Neural cell (in vitro differentiated cells): Measurements from ENCODE around the gene ZNF783. TPM values are rescaled to one million over a fixed set of nuclear protein-coding genes. Genes with fewer than 3 reads are reported as not detected.

Experiments used
- H2AFZ ChIP-seq: fragments of 200-600, 300-800 bp; sonication (generic), shearing (Covaris generic); 2 replicates; pipeline ENCODE4 v1.6.0; 2014; ENCODE audit warnings: low read depth, mild to moderate bottlenecking, antibody characterized with exemption, low read length, moderate library complexity
- H3F3A ChIP-seq: fragments of 200-600 bp; shearing (Covaris generic); 2 replicates; pipeline ENCODE4 v1.6.1; 2016; ENCODE audit warnings: mild to moderate bottlenecking, moderate library complexity, mixed read lengths, antibody characterized with exemption, low read length; ENCODE audit not compliant: insufficient read depth, poor library complexity, severe bottlenecking
- H3K27ac ChIP-seq: fragments of 200-600, 300-800 bp; sonication (generic), shearing (Covaris generic); 2 replicates; pipeline ENCODE4 v1.5.1; 2014; ENCODE audit warnings: mild to moderate bottlenecking, low read length, moderate library complexity
- H3K27me3 ChIP-seq: fragments of 300-800, 200-600 bp; sonication (generic), shearing (Covaris generic); 2 replicates; pipeline ENCODE4 v1.6.0; 2014; ENCODE audit warnings: mild to moderate bottlenecking, low read depth, low read length, moderate library complexity; ENCODE audit not compliant: insufficient read depth
- H3K36me3 ChIP-seq: fragments of 300-800, 200-600 bp; sonication (generic), shearing (Covaris generic); 2 replicates; pipeline ENCODE4 v1.5.1; 2014; ENCODE audit warnings: mild to moderate bottlenecking, antibody characterized with exemption, low read length, moderate library complexity; ENCODE audit not compliant: insufficient read depth
- H3K4me2 ChIP-seq: fragments of 300-800, 200-600 bp; sonication (generic), shearing (Covaris generic); 2 replicates; pipeline ENCODE4 v1.6.0; 2014; ENCODE audit warnings: mild to moderate bottlenecking, low read length
- H3K4me3 ChIP-seq: fragments of 300-800, 200-600 bp; sonication (generic), shearing (Covaris generic); 2 replicates; pipeline ENCODE4 v1.5.1; 2014; ENCODE audit warnings: mild to moderate bottlenecking, low read length, moderate library complexity
- H3K79me2 ChIP-seq: fragments of 200-600 bp; shearing (Covaris generic); replicated peaks from 2 replicates; pipeline ENCODE4 v1.6.0; 2014; ENCODE audit warnings: mild to moderate bottlenecking, low read length, moderate library complexity; ENCODE audit not compliant: insufficient read depth
- H3K9ac ChIP-seq: fragments of 300-800, 200-600 bp; sonication (generic), shearing (Covaris generic); 2 replicates; pipeline ENCODE4 v1.6.1; 2016; ENCODE audit warnings: mild to moderate bottlenecking, low read length, mixed read lengths
- H3K9me2 ChIP-seq: fragments of 200-600 bp; shearing (Covaris generic); 2 replicates; pipeline ENCODE4 v1.6.1; 2016; ENCODE audit warnings: mild to moderate bottlenecking, low read length, mixed read lengths; ENCODE audit not compliant: insufficient read depth
- H3K9me3 ChIP-seq: fragments of 200-600, 300-800 bp; sonication (generic), shearing (Covaris generic); 2 replicates; pipeline ENCODE4 v1.6.1; 2016; ENCODE audit warnings: mild to moderate bottlenecking, mixed run types, low read length, moderate library complexity, mixed read lengths
- H4K20me1 ChIP-seq: fragments of 200-600 bp; shearing (Covaris generic); 2 replicates; pipeline ENCODE4 v1.6.1; 2016; ENCODE audit warnings: mild to moderate bottlenecking, mixed run types; ENCODE audit not compliant: insufficient read depth
- EP300 ChIP-seq: fragments of 450-650 bp; conservative IDR thresholded peaks from 2 replicates; pipeline ENCODE4 v1.6.1; 2014; ENCODE audit warnings: antibody characterized with exemption, mild to moderate bottlenecking, moderate library complexity; ENCODE audit not compliant: poor library complexity, severe bottlenecking
- EZH2 ChIP-seq: fragments of 200-600, 300-800 bp; shearing (Covaris generic), sonication (generic); IDR thresholded peaks from 2 replicates; pipeline ENCODE4 v1.6.1; 2014; ENCODE audit warnings: antibody characterized with exemption, low read length, borderline replicate concordance, mild to moderate bottlenecking; ENCODE audit not compliant: insufficient read depth, poor library complexity, severe bottlenecking
- MXI1 ChIP-seq: fragments of 450-650 bp; conservative IDR thresholded peaks from 2 replicates; pipeline ENCODE4 v1.6.1; 2014; ENCODE audit warnings: antibody characterized with exemption, mild to moderate bottlenecking; ENCODE audit not compliant: poor library complexity, severe bottlenecking
- POLR2AphosphoS5 ChIP-seq: IDR thresholded peaks from 2 replicates; pipeline ENCODE4 v1.6.1; 2012
- RAD21 ChIP-seq: fragments of 450-650 bp; conservative IDR thresholded peaks from 2 replicates; pipeline ENCODE4 v1.6.1; 2014; ENCODE audit warnings: antibody characterized with exemption, mild to moderate bottlenecking, moderate library complexity
- SMC3 ChIP-seq: fragments of 450-650 bp; conservative IDR thresholded peaks from 2 replicates; pipeline ENCODE4 v1.6.1; 2014; ENCODE audit warnings: antibody characterized with exemption, mild to moderate bottlenecking, moderate library complexity; ENCODE audit not compliant: poor library complexity
- TAF1 ChIP-seq: IDR thresholded peaks from 2 replicates; pipeline ENCODE4 v1.6.1; 2012; ENCODE audit warnings: low read depth
- polyA plus RNA-seq: library from polyadenylated mRNA; depleted of rRNA; stranded (reverse); fragments of >200 nt; gene quantifications from 2 replicates; pipeline ENCODE4 v1.2.3, GENCODE V29; 2014
- TF ChIP-seq, protein P1 (sequence below): fragments of 450-650 bp; IDR thresholded peaks from 2 replicates; pipeline ENCODE4 v1.5.1; 2014; ENCODE audit warnings: antibody characterized with exemption, mild to moderate bottlenecking, moderate library complexity; ENCODE audit not compliant: poor library complexity, severe bottlenecking
- TF ChIP-seq, protein P2 (sequence below): IDR thresholded peaks from 2 replicates; pipeline ENCODE4 v1.6.1; 2012; ENCODE audit warnings: borderline replicate concordance

Gene ZNF783
- polyA plus RNA-seq, 1 donor from 2014 or later, result 23.9 TPM

DNA sequence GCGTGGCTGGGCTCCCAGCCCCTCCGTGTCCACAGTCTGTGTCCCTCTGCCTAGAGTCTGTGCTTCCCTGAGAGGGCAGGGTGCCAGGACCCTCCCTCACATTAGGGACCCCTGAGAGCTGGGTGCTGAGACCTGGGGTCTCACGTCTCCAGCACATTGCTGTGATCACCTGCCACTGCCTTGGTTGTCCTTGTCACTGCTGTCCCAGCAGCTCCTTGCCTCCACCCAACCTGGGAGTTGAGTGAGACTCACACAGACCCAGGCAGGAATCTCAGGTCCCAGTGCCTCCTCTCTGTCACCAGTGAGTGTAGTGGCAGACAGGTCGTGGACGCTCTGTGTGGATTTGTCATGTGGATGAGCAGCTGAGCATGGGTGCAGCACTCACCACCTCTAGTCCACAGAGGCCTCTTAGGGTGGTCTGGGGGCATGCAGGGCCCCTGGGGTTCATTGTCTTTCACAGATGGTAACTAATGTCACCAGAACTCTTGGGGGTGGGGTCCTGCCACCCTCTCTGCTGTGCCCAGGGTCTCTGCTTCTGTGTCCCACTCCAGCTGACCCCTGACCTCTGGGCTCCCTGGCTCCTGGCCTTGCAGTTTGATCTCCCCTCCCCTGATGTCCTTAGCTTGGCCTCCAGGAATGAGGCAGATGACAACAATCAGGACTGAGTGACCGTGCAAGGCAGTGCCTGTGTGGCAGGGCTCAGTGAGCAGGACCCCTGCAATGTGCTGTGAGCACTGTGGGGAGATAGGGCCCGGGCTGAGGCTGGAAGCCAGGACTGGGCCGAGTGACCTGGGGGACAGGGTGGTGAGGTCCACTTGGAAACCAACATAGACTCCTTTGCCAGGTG, 18.9 kb downstream of the ZNF783 start:
- Histone ChIP-seq H3K36me3 (no peaks in the 10 kb centered on the region), H3K79me2 (no peaks in the 10 kb centered on the region), H4K20me1 (no peaks in the 10 kb centered on the region), H3K9ac (no peak overlapping the region), H3K27me3 (peaks cover 3% of the 10 kb centered on the region), H3K9me2 (no peaks in the 10 kb centered on the region), H3F3A (no peaks in the 10 kb centered on the region), H3K27ac (no peak overlapping the region), H3K9me3 (no peaks in the 10 kb centered on the region), H3K4me3 (no peak overlapping the region), H2AFZ (no peak overlapping the region), H3K4me2 (no peak overlapping the region)
- TF ChIP-seq SMC3 (no peak), EZH2 (no peak), TAF1 (no peak), MXI1 (no peak), EP300 (no peak), POLR2AphosphoS5 (no peak)
- TF ChIP-seq, protein P1, sequence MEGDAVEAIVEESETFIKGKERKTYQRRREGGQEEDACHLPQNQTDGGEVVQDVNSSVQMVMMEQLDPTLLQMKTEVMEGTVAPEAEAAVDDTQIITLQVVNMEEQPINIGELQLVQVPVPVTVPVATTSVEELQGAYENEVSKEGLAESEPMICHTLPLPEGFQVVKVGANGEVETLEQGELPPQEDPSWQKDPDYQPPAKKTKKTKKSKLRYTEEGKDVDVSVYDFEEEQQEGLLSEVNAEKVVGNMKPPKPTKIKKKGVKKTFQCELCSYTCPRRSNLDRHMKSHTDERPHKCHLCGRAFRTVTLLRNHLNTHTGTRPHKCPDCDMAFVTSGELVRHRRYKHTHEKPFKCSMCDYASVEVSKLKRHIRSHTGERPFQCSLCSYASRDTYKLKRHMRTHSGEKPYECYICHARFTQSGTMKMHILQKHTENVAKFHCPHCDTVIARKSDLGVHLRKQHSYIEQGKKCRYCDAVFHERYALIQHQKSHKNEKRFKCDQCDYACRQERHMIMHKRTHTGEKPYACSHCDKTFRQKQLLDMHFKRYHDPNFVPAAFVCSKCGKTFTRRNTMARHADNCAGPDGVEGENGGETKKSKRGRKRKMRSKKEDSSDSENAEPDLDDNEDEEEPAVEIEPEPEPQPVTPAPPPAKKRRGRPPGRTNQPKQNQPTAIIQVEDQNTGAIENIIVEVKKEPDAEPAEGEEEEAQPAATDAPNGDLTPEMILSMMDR, result no peak

DNA sequence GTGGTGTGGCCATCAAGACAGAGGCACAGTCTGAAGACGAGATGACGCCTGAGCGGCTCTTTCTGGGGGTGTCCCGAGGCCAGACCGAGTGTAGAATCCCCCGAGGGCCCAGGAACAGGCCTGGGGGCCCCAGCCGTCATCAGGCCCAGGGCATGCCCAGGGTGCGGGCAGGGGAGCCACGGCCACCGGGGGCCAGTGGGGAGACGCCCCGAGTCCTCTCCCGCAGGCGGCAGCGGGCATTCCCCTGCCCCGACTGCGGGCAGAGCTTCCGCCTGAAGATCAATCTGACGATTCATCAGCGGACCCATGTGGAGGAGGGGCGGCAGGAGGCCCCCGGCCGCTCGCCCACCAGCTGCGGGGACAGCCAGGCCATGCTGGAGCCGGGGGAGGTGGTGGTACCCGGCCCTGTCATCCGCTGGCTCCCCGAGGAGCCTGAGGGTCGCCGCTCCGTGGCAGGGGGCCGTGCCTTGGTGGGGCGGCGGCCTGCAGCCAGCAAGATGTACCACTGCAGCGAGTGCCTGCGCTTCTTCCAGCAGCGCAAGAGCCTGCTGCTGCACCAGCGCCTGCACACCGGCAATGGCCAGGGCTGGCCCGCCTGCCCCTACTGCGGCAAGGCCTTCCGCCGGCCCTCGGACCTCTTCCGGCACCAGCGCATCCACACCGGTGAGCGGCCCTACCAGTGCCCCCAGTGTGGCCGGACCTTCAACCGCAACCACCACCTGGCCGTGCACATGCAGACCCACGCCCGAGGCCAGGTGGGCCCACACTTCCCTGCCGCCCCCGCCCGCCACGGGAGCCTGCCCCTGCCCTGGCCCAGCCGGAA, 19.7 kb downstream of the ZNF783 start:
- Histone ChIP-seq H3K36me3 (no peaks in the 10 kb centered on the region), H3K4me2 (no peak overlapping the region), H2AFZ (no peak overlapping the region), H3K4me3 (no peak overlapping the region), H3K79me2 (no peaks in the 10 kb centered on the region), H4K20me1 (no peaks in the 10 kb centered on the region), H3K27ac (no peak overlapping the region), H3F3A (no peaks in the 10 kb centered on the region), H3K27me3 (peaks cover 3% of the 10 kb centered on the region), H3K9me3 (no peaks in the 10 kb centered on the region), H3K9ac (no peak overlapping the region), H3K9me2 (no peaks in the 10 kb centered on the region)
- TF ChIP-seq RAD21 (no peak), POLR2AphosphoS5 (no peak), TAF1 (no peak), SMC3 (no peak), EZH2 (no peak), EP300 (no peak), MXI1 (no peak)
- TF ChIP-seq, protein P1, result no peak
- TF ChIP-seq, protein P2, sequence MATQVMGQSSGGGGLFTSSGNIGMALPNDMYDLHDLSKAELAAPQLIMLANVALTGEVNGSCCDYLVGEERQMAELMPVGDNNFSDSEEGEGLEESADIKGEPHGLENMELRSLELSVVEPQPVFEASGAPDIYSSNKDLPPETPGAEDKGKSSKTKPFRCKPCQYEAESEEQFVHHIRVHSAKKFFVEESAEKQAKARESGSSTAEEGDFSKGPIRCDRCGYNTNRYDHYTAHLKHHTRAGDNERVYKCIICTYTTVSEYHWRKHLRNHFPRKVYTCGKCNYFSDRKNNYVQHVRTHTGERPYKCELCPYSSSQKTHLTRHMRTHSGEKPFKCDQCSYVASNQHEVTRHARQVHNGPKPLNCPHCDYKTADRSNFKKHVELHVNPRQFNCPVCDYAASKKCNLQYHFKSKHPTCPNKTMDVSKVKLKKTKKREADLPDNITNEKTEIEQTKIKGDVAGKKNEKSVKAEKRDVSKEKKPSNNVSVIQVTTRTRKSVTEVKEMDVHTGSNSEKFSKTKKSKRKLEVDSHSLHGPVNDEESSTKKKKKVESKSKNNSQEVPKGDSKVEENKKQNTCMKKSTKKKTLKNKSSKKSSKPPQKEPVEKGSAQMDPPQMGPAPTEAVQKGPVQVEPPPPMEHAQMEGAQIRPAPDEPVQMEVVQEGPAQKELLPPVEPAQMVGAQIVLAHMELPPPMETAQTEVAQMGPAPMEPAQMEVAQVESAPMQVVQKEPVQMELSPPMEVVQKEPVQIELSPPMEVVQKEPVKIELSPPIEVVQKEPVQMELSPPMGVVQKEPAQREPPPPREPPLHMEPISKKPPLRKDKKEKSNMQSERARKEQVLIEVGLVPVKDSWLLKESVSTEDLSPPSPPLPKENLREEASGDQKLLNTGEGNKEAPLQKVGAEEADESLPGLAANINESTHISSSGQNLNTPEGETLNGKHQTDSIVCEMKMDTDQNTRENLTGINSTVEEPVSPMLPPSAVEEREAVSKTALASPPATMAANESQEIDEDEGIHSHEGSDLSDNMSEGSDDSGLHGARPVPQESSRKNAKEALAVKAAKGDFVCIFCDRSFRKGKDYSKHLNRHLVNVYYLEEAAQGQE, result no peak
